Midbrain (tissue), 1 donor: ENCODE measurements around the gene PLPP7.
"Not testable (repeated sequence)": the region's sequence is repeated elsewhere in the genome, so short reads cannot be mapped to it uniquely, and the experiment has no call there.

Experiments used
- DNase-seq: peaks from one replicate; lab custom pipeline; 2025; lab: John Stamatoyannopoulos, UW

Gene PLPP7

GRCh38 chr9:131266266-131267229 is 23.0 kb upstream of the PLPP7 start:
- no peak for DNase-seq

GRCh38 chr9:131270171-131271015 is 19.1 kb upstream of the PLPP7 start:
- DNase-seq: peak; percentile 18

- not testable (repeated sequence) for DNase-seq
These were observed 18.6 kb upstream of the PLPP7 start for GRCh38 chr9:131271016-131271273.

GRCh38 chr9:131271506-131271931 is 18.0 kb upstream of the PLPP7 start:
- no peak for DNase-seq

GRCh38 chr9:131272212-131272611 is 17.3 kb upstream of the PLPP7 start:
- no peak for DNase-seq

- DNase-seq: no peak
These were observed 16.2 kb upstream of the PLPP7 start for GRCh38 chr9:131273146-131273855.

GRCh38 chr9:131273856-131274673 is 15.5 kb upstream of the PLPP7 start:
- DNase-seq: no peak

GRCh38 chr9:131274674-131275331 is 14.7 kb upstream of the PLPP7 start:
- DNase-seq: no peak

GRCh38 chr9:131275332-131276093 is 14.0 kb upstream of the PLPP7 start:
- no peak for DNase-seq

GRCh38 chr9:131276094-131276888 is 13.2 kb upstream of the PLPP7 start, which contains the start of gene FAM78A:
TSS of gene FAM78A (minus strand) at chr9:131276510. CDS start at chr9:131276179, 331 bp downstream.
- DNase-seq: no peak

- no peak for DNase-seq
These were observed 12.6 kb upstream of the PLPP7 start for GRCh38 chr9:131276891-131277286.

- no peak for DNase-seq
These were observed 12.1 kb upstream of the PLPP7 start for GRCh38 chr9:131277287-131277909.

- peak; percentile 90 for DNase-seq
These were observed 11.4 kb upstream of the PLPP7 start for GRCh38 chr9:131277910-131278701.

- no peak for DNase-seq
These were observed 10.8 kb upstream of the PLPP7 start for GRCh38 chr9:131278702-131279111.

- no peak for DNase-seq
These were observed 10.2 kb upstream of the PLPP7 start for GRCh38 chr9:131279196-131279862.

- DNase-seq: no peak
These were observed 9.5 kb upstream of the PLPP7 start for GRCh38 chr9:131279863-131280570.

- DNase-seq: no peak
These were observed 8.9 kb upstream of the PLPP7 start for GRCh38 chr9:131280660-131281059.
